HG02678 (cell line): Measurements from ENCODE around the gene SUPV3L1.

Source experiments
- ATAC-seq: cut with Tn5 transposase; IDR thresholded peaks from one replicate; pipeline ENCODE4 v1.9.1; 2021; ENCODE audit warnings: mild to moderate bottlenecking, moderate library complexity; ENCODE audit not compliant: unreplicated experiment

The SUPV3L1 gene

DNA sequence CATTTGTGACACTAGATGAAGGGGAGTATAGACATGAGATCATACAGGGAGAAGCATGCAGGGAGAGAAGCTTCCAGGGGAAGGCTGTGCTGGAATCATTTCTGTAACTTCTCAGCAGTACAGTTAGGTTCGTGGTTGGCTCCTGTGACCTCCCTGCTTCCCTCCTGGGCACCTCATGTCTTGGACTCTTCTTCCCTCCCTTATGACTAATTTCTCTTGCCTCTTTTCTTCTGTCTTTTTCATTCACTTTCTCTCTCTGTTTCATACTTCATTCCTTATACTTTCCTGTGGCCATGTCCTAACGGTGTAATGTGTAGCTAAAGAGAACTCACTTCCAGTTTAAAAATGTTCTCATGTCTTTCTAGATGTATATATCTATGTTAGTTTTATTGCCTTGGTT, 21.0 kb downstream of the SUPV3L1 start:
- no peak for ATAC-seq

DNA sequence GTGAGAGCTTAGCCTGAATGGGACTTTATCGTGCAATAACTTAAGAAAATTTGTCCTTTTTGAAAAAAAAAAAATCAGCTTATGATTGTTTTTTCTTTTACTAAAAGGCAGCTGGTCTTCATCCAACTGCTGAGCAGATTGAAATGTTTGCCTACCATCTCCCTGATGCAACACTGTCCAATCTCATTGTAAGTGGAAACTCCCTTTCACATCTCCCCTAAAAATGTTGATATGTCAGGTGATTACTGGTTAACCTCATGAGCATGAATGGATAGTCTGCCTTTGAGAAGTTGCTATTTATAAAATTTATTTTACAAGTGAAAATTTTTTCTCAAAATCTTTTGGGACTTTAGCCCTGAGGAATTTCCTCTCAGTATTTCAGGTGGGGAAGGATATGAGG, 22.3 kb downstream of the SUPV3L1 start:
- no peak for ATAC-seq

DNA sequence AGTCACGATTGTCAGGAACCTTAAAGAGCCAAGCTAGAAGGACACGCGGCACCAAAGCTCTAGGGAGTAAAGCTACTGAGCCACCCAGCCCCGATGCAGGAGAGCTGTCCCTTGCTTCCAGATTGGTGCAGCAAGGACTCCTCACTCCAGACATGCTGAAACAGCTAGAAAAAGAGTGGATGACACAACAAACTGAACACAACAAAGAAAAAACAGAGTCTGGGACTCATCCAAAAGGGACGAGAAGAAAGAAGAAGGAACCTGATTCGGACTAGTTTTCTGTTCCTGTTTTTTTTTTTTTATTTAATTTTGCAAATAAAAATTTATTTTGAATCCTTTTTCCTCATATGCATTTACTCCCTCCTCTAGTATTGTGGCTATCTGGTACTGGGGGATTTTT, 28.7 kb downstream of the SUPV3L1 start:
- ATAC-seq = no peak

DNA sequence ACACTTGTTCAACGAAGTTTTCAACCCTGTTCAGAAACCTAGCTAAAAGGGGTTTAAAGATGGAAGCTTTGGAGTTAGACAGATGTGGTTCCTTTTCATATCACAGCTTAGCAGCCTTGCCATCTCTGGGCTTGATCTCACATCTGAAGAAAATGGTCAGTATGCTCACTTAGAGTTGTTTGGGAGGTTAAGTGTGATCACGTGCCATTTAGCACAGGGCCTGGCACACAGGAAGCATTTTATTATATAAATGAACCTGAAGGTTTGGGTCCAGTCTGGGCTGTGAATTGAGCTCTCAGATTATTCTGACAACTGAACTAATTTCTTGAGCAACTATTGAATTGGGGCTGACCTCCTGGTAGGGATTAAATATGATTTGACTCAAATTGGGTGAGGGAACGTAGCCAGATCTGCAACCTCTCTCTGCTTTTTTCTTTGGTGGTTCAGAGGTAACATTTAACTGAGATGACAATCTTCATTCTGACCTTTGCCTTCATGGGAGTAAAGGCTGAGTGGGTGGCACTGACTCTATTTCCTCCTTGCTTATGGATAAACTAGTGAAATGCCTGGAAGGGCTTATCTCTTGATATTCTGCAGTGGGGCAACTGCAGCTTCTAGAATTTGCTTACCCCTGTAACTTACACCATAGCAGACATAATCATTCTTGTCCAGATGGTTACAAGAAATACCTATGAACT, 29.9 kb downstream of the SUPV3L1 start:
- ATAC-seq = no peak

DNA sequence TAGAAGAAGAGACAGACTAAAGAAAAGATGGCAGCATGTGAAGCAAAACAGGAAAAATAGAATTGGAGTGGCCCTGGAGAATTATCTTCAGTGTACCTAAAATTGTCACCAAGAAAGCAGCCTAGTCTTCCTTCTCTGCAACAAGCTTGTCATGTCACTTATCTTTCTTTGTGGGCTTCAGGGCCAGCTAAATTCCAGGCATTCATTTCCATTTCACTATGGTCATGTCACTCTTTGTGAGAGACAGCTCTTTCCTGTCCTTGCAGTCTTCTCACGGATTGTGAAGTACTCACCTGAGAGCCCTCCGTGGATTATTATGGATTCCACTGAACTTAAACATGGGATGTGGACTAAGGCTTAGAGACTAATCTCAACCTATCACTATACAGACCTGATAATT, 31.1 kb downstream of the SUPV3L1 start:
- ATAC-seq = no peak

DNA sequence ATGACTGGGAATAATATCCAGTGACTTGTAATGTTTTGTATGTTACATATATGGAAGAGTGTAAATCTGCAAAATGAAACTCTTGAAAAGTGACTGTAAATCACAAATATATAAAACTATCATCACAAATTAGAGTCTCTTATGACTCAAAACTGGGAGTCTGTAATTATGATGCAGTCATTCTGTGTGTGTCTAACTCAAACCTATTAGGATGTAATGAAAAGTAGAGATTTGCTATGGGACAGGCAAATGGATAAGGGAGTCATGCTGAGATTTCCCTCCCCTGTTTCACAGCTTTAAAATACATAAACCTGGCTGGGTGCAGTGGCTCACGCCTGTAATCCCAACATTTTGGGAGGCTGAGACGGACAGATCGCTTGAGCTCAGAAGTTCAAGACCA, 31.5 kb downstream of the SUPV3L1 start:
- no peak for ATAC-seq

DNA sequence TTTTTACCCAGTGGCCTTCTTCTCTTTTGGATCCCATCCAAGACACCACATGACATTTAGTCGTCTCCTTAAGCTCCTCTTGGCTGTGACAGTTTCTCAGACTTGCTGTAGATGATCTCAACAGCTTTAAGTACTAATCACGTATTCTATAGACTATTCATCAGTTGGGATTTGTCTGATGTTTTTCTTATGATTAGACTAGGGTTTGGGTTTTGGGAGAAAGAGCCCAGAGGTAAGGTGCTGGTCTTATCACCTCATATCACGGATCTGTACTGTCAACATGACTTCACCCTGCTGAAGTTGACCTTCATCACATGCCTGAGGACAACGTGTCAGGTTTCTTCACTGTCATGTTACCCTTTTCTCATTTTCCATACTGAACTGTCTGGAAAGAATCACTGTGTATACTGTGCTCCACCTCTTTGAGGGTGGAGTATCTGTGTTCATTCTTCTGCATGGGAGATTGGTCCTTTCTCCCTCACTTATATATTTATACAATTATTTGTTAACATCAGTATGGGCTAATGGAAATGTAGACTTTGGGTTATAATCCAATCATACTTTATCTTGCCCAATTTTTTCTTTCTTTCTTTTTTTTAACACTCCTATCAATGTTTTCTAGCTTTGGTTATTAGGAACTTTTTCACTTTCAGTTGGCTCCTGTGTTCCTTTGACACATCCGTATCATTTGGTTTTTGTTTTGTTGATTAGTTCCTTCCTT, 33.7 kb downstream of the SUPV3L1 start:
- ATAC-seq = no peak

DNA sequence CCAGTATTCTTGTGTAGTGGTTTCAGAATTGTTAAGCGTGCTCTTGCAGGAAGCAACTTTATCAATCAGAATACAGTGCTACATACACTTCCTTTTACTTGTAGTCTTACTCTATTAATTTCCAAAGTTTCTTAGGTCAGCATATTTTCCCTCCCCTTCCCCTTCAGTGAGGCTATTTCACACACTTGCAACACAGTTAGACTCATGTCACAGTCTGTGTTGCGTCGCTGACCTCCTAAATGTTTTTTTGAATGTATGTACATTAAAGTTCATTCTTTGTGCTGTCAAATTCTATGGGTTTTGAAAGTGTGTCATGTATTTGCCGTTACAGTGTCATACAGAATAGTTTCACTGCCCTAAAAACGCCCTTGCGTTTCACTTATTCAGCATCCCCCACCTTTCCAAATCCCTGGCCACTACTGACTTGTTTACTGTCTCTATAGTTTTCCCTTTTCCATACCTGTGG, 34.7 kb downstream of the SUPV3L1 start:
- no peak for ATAC-seq

DNA sequence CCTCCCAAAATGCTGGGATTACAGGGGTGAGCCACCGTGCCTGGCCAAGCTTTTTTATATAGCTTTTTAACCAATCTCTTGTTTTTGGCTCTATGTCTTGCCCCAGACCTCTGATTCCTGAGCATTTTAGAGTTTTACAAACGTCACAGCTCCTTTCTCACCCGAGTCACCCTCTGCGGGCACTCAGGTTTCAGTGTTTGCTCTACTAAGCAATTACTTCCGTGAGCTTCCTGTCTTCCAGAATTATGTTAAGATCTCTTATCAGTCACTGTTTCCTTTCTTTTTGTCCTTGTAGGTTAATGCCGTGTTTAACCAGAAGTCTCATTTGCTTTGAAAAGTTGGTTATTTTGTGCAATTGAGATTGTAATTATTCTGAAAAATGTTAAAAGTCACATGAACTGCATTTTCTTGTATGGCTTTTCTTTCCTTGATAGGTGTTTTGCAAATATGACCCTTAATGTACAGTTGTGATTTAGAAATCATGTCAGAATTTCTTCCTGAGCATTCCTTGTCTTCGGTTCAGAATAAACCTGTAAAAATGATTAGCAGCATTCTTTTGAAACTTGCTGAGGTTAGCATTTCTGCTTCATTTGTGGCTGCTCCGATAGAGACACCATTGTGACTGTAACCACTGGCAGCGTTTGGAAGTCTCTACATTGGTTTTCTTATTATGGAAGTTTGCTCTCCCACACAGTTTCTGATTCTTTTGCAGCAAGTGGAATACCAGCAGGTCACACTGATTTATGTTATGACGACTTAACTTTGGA, 35.6 kb downstream of the SUPV3L1 start:
- no peak for ATAC-seq

DNA sequence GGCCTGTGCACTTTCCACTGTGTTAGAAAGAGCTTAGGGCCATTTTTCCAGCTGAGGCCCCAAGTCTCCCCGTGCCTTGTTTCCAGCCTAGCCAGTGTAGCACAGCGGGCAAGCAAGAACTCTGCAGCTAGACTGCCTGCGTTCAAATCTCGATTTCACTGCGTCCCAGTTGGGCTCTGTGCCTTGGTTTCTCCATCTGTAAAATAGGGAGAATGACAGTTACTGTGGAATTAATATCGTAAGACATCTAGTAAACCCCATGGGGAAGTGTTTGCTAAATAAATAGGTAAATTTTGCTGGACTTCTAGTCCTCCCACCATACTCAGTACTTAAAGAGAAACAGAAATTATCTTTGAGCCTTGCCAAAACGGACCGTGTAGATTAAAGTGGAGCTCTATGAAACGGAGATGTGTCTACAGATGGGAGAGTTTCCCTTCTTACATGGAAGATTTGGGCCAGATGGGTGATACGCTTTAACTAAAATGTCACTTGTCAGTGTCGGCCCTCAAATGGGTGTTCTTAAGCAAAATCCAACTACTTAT, 36.6 kb downstream of the SUPV3L1 start:
- no peak for ATAC-seq

DNA sequence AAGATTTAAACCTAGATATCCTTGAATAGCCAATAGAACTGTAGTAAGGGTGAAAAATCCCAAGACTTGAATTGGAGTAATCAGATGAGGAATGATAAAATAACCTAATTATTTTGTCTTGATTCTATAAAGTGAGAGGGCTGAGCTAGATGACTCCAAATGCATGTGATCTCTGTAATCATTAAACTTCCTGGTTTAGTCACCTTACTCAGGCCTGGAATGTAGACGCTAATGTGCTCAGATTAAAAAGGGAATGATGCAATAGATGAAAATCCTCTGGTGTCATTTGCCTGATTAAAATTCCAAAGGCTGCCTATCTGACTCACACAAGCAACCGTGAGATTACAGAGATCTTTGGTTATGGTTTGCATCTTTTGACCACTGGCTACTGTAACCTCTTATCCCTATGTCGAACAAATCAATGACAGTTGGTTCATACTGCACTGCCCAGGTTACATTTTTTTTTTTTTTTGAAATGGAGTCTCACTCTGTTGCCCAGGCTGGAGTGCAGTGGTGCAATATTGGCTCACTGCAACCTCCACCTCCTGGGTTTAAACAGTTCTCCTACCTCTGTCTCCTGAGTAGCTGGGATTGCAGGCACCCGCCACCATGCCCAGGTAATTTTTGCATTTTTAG, 37.2 kb downstream of the SUPV3L1 start:
- ATAC-seq = no peak

DNA sequence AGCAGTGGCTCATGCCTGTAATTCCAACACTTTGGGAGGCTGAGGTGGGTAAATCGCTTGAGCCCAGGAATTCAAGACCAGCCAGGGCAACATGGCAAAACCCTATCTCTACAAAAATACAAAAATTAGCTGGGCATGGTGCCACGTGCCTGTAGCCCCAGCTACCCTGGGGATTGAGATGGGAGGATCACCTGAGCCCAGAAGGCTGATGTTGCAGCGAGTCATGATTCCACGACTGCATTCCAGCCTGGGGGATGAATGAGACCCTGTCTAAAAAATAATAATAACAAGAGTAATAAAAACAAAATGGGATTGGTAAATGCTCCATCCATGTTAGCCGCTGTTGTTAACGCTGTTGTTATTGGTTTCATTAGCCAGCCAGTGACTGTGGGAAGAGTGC, 38.8 kb downstream of the SUPV3L1 start:
- ATAC-seq = no peak

DNA sequence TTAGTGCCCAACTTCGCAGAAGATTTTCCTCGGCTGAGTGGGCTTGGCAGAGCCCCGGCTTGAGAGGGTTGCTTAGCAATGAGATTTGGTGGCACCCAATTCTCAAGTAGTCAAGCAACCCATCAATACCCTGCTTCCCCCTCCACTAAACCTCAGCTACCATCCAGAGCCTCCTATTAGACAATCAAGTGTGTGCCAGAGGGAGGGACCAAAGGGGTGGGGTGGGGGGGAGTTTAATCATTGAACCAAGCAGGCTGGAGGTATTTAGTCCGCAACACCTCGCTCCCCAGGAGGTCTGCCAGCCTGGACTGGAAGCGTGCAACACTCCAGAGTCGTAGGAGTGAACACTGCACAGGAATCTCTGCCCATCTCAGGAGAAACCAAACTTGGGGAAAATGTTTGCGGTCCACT, 40.0 kb downstream of the SUPV3L1 start, which contains the start of gene HKDC1:
Gene HKDC1 (plus strand): TSS at position 292 of the 411 bp plus-strand sequence. CDS start 104 bp downstream, at position 396.
- ATAC-seq = no peak

DNA sequence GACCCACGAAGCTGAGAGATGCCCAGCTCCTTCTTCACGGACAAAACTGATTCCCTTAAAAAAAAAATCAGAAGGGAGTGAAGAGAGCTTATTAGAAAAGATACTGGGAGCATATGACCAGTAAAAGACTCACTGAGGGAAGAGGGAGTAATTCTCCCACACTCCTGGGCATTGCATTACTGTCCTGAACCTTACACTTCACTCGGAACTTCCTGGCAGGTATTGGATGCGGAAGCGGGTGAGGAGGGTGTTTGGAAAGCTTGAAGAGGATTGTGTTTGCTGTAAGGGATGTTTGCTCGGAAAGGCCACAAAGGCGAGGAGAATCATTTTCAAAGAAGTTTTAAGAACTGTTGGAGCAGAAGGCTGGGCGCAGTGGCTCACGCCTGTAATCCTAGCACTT, 40.5 kb downstream of the SUPV3L1 start:
- ATAC-seq = no peak

DNA sequence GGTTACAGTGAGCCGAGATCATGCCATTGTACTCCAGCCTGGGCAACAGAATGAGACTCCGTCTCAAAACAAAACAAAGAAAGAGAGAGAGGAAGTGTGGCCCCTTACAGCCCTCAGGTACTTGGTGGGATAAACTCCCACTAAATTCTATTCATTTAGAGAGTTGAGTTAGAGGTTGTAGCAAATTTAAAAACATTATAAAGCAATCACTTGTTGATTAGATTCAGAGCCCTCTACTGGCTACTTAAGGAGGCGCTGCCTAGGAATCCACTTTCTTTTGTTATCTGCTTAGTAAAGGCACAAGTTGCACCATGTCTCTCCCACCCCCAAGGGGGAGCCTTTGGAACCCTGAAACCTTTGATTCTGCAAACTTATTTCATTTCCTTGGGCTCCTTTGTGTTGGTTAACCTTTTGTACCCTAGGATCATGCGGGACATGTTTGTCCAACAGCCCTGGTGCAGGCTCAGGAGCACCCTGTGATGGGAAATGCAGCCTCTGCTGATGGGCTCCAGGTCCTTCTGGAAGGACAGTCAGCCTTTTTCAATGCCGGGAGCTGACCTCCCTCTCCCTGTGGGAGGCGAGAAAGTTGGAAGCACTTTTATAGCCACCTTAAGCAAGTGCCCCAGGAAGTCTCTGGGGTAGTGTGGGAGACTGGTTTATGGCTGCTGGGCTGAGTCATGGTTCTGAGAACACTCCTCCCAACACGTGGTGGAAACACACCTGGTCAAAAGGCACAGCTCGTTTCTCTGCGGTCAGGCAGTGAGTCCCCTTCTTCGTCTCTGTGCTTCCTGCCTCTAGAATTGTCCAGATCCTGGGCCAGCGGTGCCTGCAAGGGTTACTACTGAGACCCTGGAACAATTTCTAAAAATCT, 42.4 kb downstream of the SUPV3L1 start:
- ATAC-seq = peak; percentile 98

DNA sequence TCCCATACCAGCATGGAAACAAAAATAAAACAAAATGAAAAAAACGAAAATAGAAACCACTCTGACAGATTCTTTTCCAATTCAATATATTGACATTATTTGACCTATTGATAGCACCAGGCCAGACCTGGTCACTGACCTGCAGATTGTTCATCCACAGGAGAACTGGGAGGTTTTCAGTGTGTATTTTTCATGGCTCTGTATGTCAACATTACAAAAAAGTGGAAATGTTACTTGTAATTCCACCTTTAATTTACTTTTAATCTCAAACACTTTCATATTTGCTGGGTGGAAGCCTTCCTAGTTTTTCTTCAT, 43.0 kb downstream of the SUPV3L1 start:
- ATAC-seq = no peak

DNA sequence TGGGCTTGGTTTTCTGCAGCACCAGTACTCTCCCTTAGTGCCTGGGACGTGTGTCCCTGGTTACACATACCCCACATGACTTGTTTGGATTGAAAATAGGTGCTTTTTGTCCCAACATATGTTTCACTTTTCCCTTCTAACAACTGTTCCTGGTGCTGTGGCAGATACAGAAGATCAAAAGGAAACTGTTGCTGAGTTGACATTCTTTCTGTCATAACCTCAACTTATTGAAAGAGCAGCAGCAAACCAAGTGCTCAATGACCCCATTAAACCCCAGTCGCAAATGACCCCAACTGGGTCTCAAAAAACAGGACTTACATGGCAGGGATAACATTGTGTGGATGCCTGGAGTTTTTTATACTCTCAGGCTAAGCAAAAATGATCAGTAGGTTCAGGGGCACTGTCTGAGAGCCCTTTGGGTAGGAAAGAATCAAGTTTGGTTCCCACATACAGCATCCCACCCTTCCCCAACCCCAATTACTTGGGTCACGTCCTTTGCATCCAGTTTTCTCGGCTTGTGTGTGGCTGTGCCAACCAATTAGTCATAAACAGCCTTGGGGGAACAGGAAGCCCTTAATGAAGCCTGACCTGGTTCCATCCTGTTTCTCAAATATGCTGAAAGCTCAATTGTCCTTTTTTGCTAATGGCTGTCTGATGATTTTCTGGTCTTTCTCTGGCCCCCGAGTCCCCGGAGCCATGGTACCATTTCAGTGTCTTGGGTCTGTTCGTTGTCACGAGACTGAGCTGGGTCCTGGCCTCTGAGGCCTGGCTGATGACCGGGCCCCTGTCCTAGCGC, 45.0 kb downstream of the SUPV3L1 start:
- no peak for ATAC-seq

DNA sequence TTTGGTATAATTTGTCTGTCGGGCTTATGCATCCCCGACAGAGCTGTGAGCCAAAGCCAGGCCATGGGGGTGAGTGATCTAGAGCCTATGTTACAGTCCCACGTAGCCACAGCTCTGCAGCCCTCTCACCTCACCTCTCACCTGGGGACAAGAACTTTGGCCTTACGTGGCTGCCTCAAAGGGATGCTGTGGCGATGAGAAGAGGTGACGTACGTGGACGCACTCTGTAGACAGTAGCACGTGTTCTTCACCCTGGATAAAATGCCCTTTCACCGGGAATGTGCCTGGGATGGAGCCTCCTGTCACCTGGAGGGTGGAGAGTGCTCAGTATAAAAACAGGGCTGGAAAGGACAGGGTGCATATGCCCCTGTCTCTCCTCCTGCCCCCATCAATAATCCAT, 45.6 kb downstream of the SUPV3L1 start:
- no peak for ATAC-seq

DNA sequence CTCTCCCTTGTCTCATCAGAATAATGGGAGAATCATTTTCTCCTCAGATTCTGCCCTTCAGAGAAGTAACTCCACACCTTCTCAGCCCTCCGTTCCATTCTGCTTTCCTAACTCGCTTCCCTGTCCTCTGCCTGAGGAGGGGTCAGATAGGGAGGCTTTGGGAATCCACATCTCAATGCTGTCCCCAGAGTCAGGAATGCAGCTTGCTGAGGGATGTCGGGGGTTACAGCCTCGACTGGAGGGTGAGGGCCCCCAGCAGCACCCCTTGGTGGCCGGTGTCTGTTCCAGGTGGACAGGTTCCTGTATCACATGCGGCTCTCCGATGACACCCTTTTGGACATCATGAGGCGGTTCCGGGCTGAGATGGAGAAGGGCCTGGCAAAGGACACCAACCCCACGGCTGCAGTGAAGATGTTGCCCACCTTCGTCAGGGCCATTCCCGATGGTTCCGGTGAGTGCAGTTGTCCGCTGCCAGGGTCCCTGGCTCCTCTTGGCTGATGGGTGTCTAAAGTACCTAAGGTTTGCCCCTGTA, 47.0 kb downstream of the SUPV3L1 start:
- no peak for ATAC-seq
